ENCODE measurements around the gene RAB3C. TPM values are rescaled to one million over a fixed set of nuclear protein-coding genes. Genes with fewer than 3 reads are reported as not detected.
A peak's percentile ranks its signal among the peaks of the same experiment; 100 is the strongest.

The RAB3C gene
- total RNA-seq, 2 donors from 2014 or later, result 0.41 to 2.8 TPM

- Histone ChIP-seq H3K9me3 (no peaks in the 10 kb centered on the region), H3K4me3 (peak overlapping the region; percentile 59), H3K4me1 (ENCODE audit: control insufficient read depth in 1 of 2, low read depth in 2 of 2) (peaks cover 14 to 32% of the 10 kb centered on the region in 2 donors), H3K27ac (peak overlapping the region in 1 of 2 donors; percentile 81), H3K27me3 (replicated peaks; ENCODE audit: insufficient read depth) (no peaks in the 10 kb centered on the region), H3K36me3 (no peaks in the 10 kb centered on the region)
- TF ChIP-seq CTCF (IDR thresholded peaks at IDR 0.05), result no peak
- DNase-seq (ENCODE audit: low spot score), result no peak
- ATAC-seq (ENCODE audit: insufficient number of reproducible peaks, low FRiP score, low read depth), result no peak
Measured at GRCh38 chr5:58891971-58892343, 309.1 kb downstream of the RAB3C start.

GRCh38 chr5:58893551-58893950 is 310.7 kb downstream of the RAB3C start:
- Histone ChIP-seq H3K27me3 (replicated peaks; ENCODE audit: insufficient read depth) (no peaks in the 10 kb centered on the region), H3K4me1 (ENCODE audit: control insufficient read depth in 1 of 2, low read depth in 2 of 2) (peaks cover 5 to 19% of the 10 kb centered on the region in 2 donors), H3K36me3 (no peaks in the 10 kb centered on the region), H3K27ac (no peak overlapping the region), H3K9me3 (no peaks in the 10 kb centered on the region), H3K4me3 (no peak overlapping the region)
- no peak for TF ChIP-seq CTCF (IDR thresholded peaks at IDR 0.05)
- no peak for DNase-seq (ENCODE audit: low spot score)
- ATAC-seq (ENCODE audit: insufficient number of reproducible peaks, low FRiP score, low read depth), result no peak

GRCh38 chr5:58898006-58898405 is 315.1 kb downstream of the RAB3C start:
- DNase-seq (ENCODE audit: low spot score), result no peak
- Histone ChIP-seq H3K4me3 (no peak overlapping the region), H3K4me1 (ENCODE audit: control insufficient read depth in 1 of 2, low read depth in 2 of 2) (no peaks in the 10 kb centered on the region), H3K27ac (no peak overlapping the region), H3K27me3 (replicated peaks; ENCODE audit: insufficient read depth) (no peaks in the 10 kb centered on the region), H3K9me3 (no peaks in the 10 kb centered on the region), H3K36me3 (no peaks in the 10 kb centered on the region)
- ATAC-seq (ENCODE audit: insufficient number of reproducible peaks, low FRiP score, low read depth), result no peak
- no peak for TF ChIP-seq CTCF (IDR thresholded peaks at IDR 0.05)

GRCh38 chr5:58898538-58898937 is 315.7 kb downstream of the RAB3C start:
- TF ChIP-seq CTCF (IDR thresholded peaks at IDR 0.05), result no peak
- no peak for ATAC-seq (ENCODE audit: insufficient number of reproducible peaks, low FRiP score, low read depth)

GRCh38 chr5:58901271-58901670 is 318.4 kb downstream of the RAB3C start:
- Histone ChIP-seq H3K27me3 (replicated peaks; ENCODE audit: insufficient read depth) (no peaks in the 10 kb centered on the region), H3K4me3 (no peak overlapping the region), H3K4me1 (ENCODE audit: control insufficient read depth in 1 of 2, low read depth in 2 of 2) (no peaks in the 10 kb centered on the region), H3K27ac (no peak overlapping the region), H3K36me3 (no peaks in the 10 kb centered on the region), H3K9me3 (no peaks in the 10 kb centered on the region)
- no peak for ATAC-seq (ENCODE audit: insufficient number of reproducible peaks, low FRiP score, low read depth)
- no peak for TF ChIP-seq CTCF (IDR thresholded peaks at IDR 0.05)
- DNase-seq (ENCODE audit: low spot score), result no peak

More at GRCh38 chr5:58898538-58898937, 315.7 kb downstream of the RAB3C start:
- Histone ChIP-seq H3K27ac (no peak overlapping the region), H3K4me1 (ENCODE audit: control insufficient read depth in 1 of 2, low read depth in 2 of 2) (no peaks in the 10 kb centered on the region), H3K36me3 (no peaks in the 10 kb centered on the region), H3K9me3 (no peaks in the 10 kb centered on the region), H3K4me3 (no peak overlapping the region), H3K27me3 (replicated peaks; ENCODE audit: insufficient read depth) (no peaks in the 10 kb centered on the region)
- no peak for DNase-seq (ENCODE audit: low spot score)
